T-cell (primary cell): ENCODE results near the gene C5AR2. TPM values are rescaled to one million over a fixed set of nuclear protein-coding genes. Genes with fewer than 3 reads are reported as not detected.
A peak's percentile ranks its signal among the peaks of the same experiment; 100 is the strongest.
"Not testable (repeated sequence)": the region's sequence is repeated elsewhere in the genome, so short reads cannot be mapped to it uniquely, and the experiment has no call there.

Experiments used
- ATAC-seq, 4 experiments: fragments of 200-7000 bp in 3 of 4; fragments of 150-1000 bp in 1 of 4; cut with Tn5 transposase; replicated peaks in 1 of 4; 1 replicate in 3 of 4; 2 replicates in 1 of 4; pipeline ENCODE4 v1.10.0; 2021; ENCODE audit warnings: moderate library complexity in 3 of 4, mild to moderate bottlenecking in 2 of 4, moderate number of reproducible peaks in 1 of 4
- CTCF ChIA-PET, 2 donors: fragments of 300-600 bp; sonication (Branson Sonifier 250); formaldehyde crosslinking; loops; one replicate each; lab custom pipeline; 2022; ENCODE audit warnings: antibody characterized with exemption in 2 of 2; lab: Charles Lee
- POLR2A ChIA-PET, 2 donors: fragments of 300-600 bp; sonication (Branson Sonifier 250); formaldehyde crosslinking; loops; one replicate each; lab custom pipeline; 2022; ENCODE audit warnings: antibody characterized with exemption in 2 of 2; lab: Charles Lee
- DNase-seq, 35 experiments: peaks; one replicate each; pipeline versions ENCODE4 v3.0.0 to v3.0.0-alpha.2; 2013 to 2023
- H3K27ac ChIP-seq: one replicate; pipeline ENCODE4 v1.5.1; 2013; ENCODE audit warnings: low read length
- H3K27me3 ChIP-seq, 2 experiments: replicated peaks in 1 of 2; 1 replicate in 1 of 2; 2 replicates in 1 of 2; pipeline versions ENCODE4 v1.6.1 to v1.7.0; 2013; ENCODE audit warnings: low read length in 1 of 2, mixed read lengths in 1 of 2; ENCODE audit not compliant: control insufficient read depth in 2 of 2, insufficient read depth in 2 of 2; ENCODE audit errors: extremely low read depth in 1 of 2
- H3K36me3 ChIP-seq, 2 donors: 1 replicate in 1 of 2; 2 replicates in 1 of 2; pipeline versions ENCODE4 v1.6.1 to v1.7.0; 2013; ENCODE audit warnings: low read length in 1 of 2; ENCODE audit not compliant: control insufficient read depth in 2 of 2, insufficient read depth in 1 of 2; ENCODE audit errors: extremely low read depth in 1 of 2
- H3K4me1 ChIP-seq, 2 experiments: 1 replicate in 1 of 2; 2 replicates in 1 of 2; pipeline versions ENCODE4 v1.6.1 to v1.7.0; 2013; ENCODE audit warnings: low read length in 2 of 2, mixed read lengths in 1 of 2; ENCODE audit not compliant: insufficient read depth in 2 of 2, control insufficient read depth in 1 of 2; ENCODE audit errors: extremely low read depth in 1 of 2
- H3K4me3 ChIP-seq, 2 donors: 1 replicate in 1 of 2; 2 replicates in 1 of 2; pipeline versions ENCODE4 v1.5.1 to v1.7.0; 2013; ENCODE audit warnings: mild to moderate bottlenecking in 2 of 2, low read length in 1 of 2, moderate library complexity in 1 of 2; ENCODE audit not compliant: control insufficient read depth in 1 of 2; ENCODE audit errors: extremely low read depth in 1 of 2
- H3K9me3 ChIP-seq: 2 replicates; pipeline ENCODE4 v1.7.0; 2013
- H3K27ac Mint-ChIP-seq, 2 donors: one replicate each; pipeline ENCODE4 v1.8.0; 2020 to 2021; ENCODE audit warnings: mild to moderate bottlenecking in 2 of 2, mixed read lengths in 2 of 2
- H3K27me3 Mint-ChIP-seq, 2 donors: one replicate each; pipeline ENCODE4 v1.8.0; 2021 to 2022; ENCODE audit warnings: mixed read lengths in 2 of 2
- H3K36me3 Mint-ChIP-seq: one replicate; pipeline ENCODE4 v1.8.0; 2021; ENCODE audit warnings: mixed read lengths
- H3K4me1 Mint-ChIP-seq, 3 donors: one replicate each; pipeline ENCODE4 v1.8.0; 2020 to 2022; ENCODE audit warnings: mixed read lengths in 3 of 3, mild to moderate bottlenecking in 1 of 3
- H3K4me3 Mint-ChIP-seq, 3 donors: one replicate each; pipeline ENCODE4 v1.8.0; 2020 to 2022; ENCODE audit warnings: mild to moderate bottlenecking in 3 of 3, mixed read lengths in 3 of 3, moderate library complexity in 3 of 3
- H3K9me3 Mint-ChIP-seq, 3 donors: one replicate each; pipeline ENCODE4 v1.8.0; 2020 to 2022; ENCODE audit warnings: mixed read lengths in 3 of 3
- WGBS: methylation state at CpG from one replicate; pipeline ENCODE4 v1.1.5; 2013; ENCODE audit warnings: missing lambda C conversion rate; ENCODE audit not compliant: insufficient coverage; 5-methylcytosine and 5-hydroxymethylcytosine counted together
- total RNA-seq, 35 experiments: library from RNA in 6 of 35; stranded (reverse) in 6 of 35; fragments of 120-200 nt in 1 of 35; gene quantifications; one replicate each; pipeline versions ENCODE4 v1.2.1 to v1.2.4 and lab custom pipeline; 2013 to 2026

Gene C5AR2
- total RNA-seq, result 1 to 10 TPM in 2 of 5 donors, under 1 TPM in 3; 0.40 to 1.5 (median 0.79) TPM
- total RNA-seq (2013), result 0.66 TPM
- total RNA-seq (lab: John Stamatoyannopoulos, UW), result 0 to 8.2 (median 0.57) reads per million in 29 experiments

DNA sequence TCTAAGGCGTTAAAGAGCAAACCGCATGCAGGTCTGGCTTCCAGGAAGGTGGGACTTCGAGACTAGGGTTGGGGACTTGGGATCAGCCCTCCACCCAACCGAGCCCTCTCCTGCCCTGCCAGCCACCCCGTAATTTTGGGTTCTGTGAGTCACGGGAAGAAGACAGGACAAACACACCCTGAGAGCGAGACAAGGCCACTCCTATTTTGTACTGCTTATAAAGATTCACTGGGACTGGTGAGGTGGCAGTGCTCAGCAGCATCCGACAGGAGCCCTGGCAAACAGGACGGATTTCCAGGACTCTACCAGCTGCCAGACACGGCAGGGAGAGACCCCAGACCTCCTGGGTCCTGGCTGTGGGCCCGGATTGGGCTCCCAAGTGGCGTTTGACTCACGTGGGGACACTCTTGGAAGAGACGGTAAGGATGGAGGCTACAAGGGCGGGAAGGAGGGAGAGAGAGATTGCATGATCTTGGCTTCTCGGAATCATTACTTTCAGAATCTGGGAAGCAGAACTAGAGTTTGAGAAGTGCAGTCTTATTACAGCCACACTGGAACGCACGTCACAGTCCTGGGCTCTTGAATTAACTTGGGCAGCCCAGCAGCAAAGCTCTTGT is at the start of gene C5AR2:
TSS of gene C5AR2 (plus strand) at position 245 of the 617 bp plus-strand sequence. CDS start 8,625 bp downstream, outside the sequence.
- Histone ChIP-seq H3K4me3 (no peak within 1 kb of the TSS), H3K36me3 (no peaks in the 10 kb centered on the region), H3K27me3 (peaks cover 0 to 9% of the 10 kb centered on the region in 2 experiments), H3K27ac (no peak within 1 kb of the TSS), H3K9me3 (no peaks in the 10 kb centered on the region), H3K4me1 (peaks cover 0 to 18% of the 10 kb centered on the region in 2 experiments)
- no peak within 1 kb of the TSS for H3K4me3 Mint-ChIP-seq
- ChIA-PET CTCF (no interaction called here), POLR2A (no interaction called here)
- 70% methylated on average over 16 of the region's 18 CpGs for WGBS
- H3K36me3 Mint-ChIP-seq, result no peaks in the 10 kb centered on the region
- no peak for ATAC-seq
- peaks cover 0 to 6% of the 10 kb centered on the region in 2 donors for H3K27me3 Mint-ChIP-seq
- peaks cover 8 to 19% (median 9%) of the 10 kb centered on the region in 3 donors for H3K4me1 Mint-ChIP-seq
- no peaks in the 10 kb centered on the region for H3K9me3 Mint-ChIP-seq
- H3K27ac Mint-ChIP-seq, result no peak within 1 kb of the TSS
- DNase-seq, result no peak

DNA sequence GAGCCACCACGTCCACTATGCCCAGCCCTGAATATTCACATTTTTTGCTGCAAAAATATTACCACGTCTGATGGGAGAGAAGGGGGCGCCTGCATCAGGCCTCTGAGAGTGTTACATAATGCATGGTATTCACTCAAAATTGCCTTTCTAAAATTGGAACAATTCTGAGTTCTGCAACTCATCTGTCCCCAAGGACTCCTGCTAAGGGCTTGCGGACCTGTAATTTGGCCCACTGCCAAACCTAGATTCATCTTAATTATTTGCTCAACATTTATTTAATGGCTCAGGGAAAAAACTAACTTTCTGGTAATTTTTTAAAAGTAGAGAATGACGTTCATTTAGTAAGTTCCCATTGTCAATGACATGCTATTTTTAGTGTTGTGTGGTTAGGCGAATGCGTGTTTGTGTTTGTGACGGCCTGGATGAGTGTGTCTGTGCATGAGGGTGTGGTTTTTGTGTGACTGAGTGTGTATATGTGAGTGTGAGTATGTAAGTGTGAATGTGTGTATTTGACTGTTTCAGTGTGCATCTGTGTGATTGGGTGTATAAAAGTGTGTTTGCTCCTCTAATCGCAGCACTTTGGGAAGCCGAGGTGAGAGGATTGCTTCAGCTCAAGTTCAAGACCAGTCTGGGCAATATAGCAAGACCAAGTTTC is 48.4 kb upstream of the C5AR2 start:
- ATAC-seq, result no peak
- Mint-ChIP-seq H3K27ac (no peak overlapping the region), H3K9me3 (no peaks in the 10 kb centered on the region), H3K27me3 (no peaks in the 10 kb centered on the region), H3K4me3 (no peak overlapping the region), H3K4me1 (peaks cover 4 to 14% (median 10%) of the 10 kb centered on the region in 3 donors), H3K36me3 (no peaks in the 10 kb centered on the region)
- ChIA-PET POLR2A (no interaction called here), CTCF (interaction anchor here (0.6 to 1.9 kb wide), 3 partner anchors 108 to 261 kb away, joined by 4 to 6 read pairs (median 5); no protein-coding TSS in a partner anchor)
- 70% methylated on average over 5 of the region's 10 CpGs for WGBS
- Histone ChIP-seq H3K27ac (no peak overlapping the region), H3K27me3 (no peaks in the 10 kb centered on the region), H3K4me1 (no peaks in the 10 kb centered on the region), H3K9me3 (no peaks in the 10 kb centered on the region), H3K4me3 (no peak overlapping the region), H3K36me3 (no peaks in the 10 kb centered on the region)
- DNase-seq, result no peak

DNA sequence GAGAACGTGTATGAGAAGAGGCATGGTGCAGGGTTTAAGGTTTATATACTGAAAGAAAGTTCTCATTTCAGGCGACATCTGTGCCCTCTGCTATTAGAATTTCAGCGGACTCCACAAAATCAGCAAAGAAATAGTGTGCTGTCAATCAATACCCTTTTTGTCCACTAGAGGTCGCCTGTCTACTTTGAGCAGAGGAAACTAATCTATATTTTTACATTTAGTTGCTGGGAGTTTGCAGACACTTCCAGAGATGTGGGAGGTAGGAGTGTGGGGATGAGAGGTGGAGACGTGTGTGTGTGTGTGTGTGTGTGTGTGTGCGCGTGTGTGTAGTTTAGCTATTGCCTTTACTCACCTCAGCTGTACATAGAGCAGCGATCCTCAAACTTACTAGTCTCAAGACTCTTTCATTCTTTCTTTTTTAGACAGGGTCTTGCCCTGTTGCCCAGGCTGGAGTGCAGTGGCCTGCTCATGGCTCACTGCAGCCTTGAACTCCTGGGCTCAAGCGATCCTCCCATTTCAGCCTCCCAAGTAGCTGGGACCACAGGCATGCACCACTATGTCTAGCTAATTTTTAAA is 47.6 kb upstream of the C5AR2 start:
- no peak overlapping the region for H3K27ac Mint-ChIP-seq

DNA sequence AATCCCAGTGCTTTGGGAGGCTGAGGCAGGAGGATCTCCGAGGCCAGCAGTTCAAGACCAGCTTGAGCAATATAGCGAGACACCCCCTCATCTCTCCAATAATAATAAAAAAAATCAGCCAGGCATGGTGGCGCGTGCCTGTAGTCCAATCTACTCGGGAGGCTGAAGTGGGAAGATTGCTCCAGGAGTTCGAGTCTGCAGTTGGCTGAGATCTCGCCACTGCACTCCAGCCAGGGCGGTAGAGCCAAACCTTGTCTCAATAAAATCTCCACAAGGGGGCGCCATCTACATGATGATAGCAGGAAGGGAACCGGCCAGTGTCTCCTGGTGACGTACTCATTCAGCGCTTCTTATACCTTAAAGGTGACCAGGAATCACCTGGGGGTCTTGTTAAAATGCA is 35.9 kb upstream of the C5AR2 start:
- CTCF ChIA-PET, result interaction anchor here in 1 of 2 donors (0.7 to 3.5 kb wide), 2 partner anchors 46 to 95 kb away, joined by 4 to 23 read pairs; no protein-coding TSS in a partner anchor
- Histone ChIP-seq H3K27me3 (no peaks in the 10 kb centered on the region), H3K9me3 (no peaks in the 10 kb centered on the region), H3K27ac (no peak overlapping the region), H3K4me3 (no peak overlapping the region), H3K36me3 (no peaks in the 10 kb centered on the region), H3K4me1 (peaks cover 0 to 9% of the 10 kb centered on the region in 2 experiments)
- ATAC-seq, result peak; percentile 73 to 91 (median 82)
- no peaks in the 10 kb centered on the region for H3K9me3 Mint-ChIP-seq
- POLR2A ChIA-PET, result interaction anchor here in 1 of 2 donors (0.6 kb wide), 1 partner anchor 153 kb away, joined by 3 read pairs; no protein-coding TSS in a partner anchor
- no peak overlapping the region for H3K4me3 Mint-ChIP-seq
- peak; percentile 19 to 90 (median 63) for DNase-seq
- no peaks in the 10 kb centered on the region for H3K36me3 Mint-ChIP-seq
- H3K27ac Mint-ChIP-seq, result no peak overlapping the region
- no peaks in the 10 kb centered on the region for H3K27me3 Mint-ChIP-seq
- peaks cover 4 to 13% (median 9%) of the 10 kb centered on the region in 3 donors for H3K4me1 Mint-ChIP-seq
- WGBS, result 8% methylated on average over 7 of the region's 12 CpGs

More for the DNA sequence above, 47.6 kb upstream of the C5AR2 start:
- H3K4me3 Mint-ChIP-seq, result no peak overlapping the region
- ChIA-PET CTCF (interaction anchor here in 1 of 2 donors (0.6 to 0.8 kb wide), 4 partner anchors 9 to 395 kb away, joined by 3 to 4 read pairs (median 4); no protein-coding TSS in a partner anchor), POLR2A (interaction anchor here in 1 of 2 donors (0.6 kb wide), 1 partner anchor 8 kb away, joined by 3 read pairs; no protein-coding TSS in a partner anchor)
- ATAC-seq (peak in 1 of 4 experiments; percentile 58), DNase-seq (peak in 16 of 35 experiments; percentile 9 to 84 (median 36))
- Histone ChIP-seq H3K27me3 (no peaks in the 10 kb centered on the region), H3K9me3 (no peaks in the 10 kb centered on the region), H3K27ac (no peak overlapping the region), H3K4me1 (no peaks in the 10 kb centered on the region), H3K4me3 (no peak overlapping the region), H3K36me3 (no peaks in the 10 kb centered on the region)
- H3K4me1 Mint-ChIP-seq, result peaks cover 6 to 14% (median 14%) of the 10 kb centered on the region in 3 donors
- no peaks in the 10 kb centered on the region for H3K36me3 Mint-ChIP-seq
- H3K9me3 Mint-ChIP-seq, result no peaks in the 10 kb centered on the region
- H3K27me3 Mint-ChIP-seq, result no peaks in the 10 kb centered on the region
- 33% methylated on average over 1 of the region's 9 CpGs for WGBS

DNA sequence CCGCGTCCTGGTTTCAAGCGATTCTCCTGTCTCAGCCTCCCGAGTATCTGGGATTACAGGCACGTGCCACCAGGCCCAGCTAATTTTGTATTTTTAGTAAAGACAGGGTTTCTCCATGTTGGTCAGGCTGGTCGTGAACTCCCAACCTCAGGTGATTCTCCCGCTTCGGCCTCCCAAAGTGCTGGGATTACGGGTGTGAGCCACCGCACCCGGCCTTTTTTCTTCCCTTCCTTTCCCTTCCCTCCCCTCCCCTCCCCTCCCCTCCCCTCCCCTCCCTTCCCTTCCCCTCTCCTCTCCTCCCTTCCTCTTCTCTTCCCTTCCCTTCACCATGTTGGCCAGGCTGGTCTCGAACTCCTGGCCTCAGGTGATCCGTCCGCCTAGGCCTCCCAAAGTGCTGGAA is 31.1 kb upstream of the C5AR2 start:
- POLR2A ChIA-PET, CTCF ChIA-PET, H3K27me3 ChIP-seq, H3K4me3 Mint-ChIP-seq, H3K36me3 ChIP-seq, H3K9me3 ChIP-seq, H3K4me3 ChIP-seq, H3K36me3 Mint-ChIP-seq, H3K27me3 Mint-ChIP-seq, H3K27ac ChIP-seq, DNase-seq, H3K27ac Mint-ChIP-seq, H3K9me3 Mint-ChIP-seq, ATAC-seq: not testable (repeated sequence)
- H3K4me1 Mint-ChIP-seq, result peaks cover 12 to 20% (median 17%) of the 10 kb centered on the region in 3 donors
- 94% methylated on average over 4 of the region's 14 CpGs for WGBS
- H3K4me1 ChIP-seq, result peaks cover 0 to 16% of the 10 kb centered on the region in 2 experiments

DNA sequence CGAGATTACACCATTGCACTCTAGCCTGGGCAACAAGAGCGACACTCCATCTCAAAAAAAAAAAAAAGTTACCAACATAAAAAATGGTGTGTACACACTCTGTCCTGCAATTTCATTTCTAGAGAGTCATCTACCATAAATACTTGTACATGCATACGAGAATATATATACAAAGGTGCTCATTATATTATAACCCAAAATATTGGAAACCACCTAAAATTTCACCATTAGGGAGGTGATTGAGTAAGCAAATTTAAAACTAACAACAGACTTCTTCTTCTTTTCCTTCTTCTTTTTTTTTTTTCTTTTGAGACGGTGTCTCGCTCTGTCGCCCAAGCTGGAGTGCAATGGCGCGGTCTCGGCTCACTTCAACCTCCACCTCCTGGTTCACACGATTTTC is 29.7 kb upstream of the C5AR2 start:
- Histone ChIP-seq H3K27me3 (peaks cover 0 to 6% of the 10 kb centered on the region in 2 experiments), H3K4me1 (peaks cover 0 to 12% of the 10 kb centered on the region in 2 experiments), H3K4me3 (no peak overlapping the region), H3K27ac (no peak overlapping the region), H3K9me3 (no peaks in the 10 kb centered on the region), H3K36me3 (no peaks in the 10 kb centered on the region)
- no peak for ATAC-seq
- 85% methylated on average over 4 of the region's 10 CpGs for WGBS
- Mint-ChIP-seq H3K4me3 (no peak overlapping the region), H3K36me3 (no peaks in the 10 kb centered on the region), H3K27ac (no peak overlapping the region), H3K4me1 (peaks cover 6 to 15% (median 9%) of the 10 kb centered on the region in 3 donors), H3K9me3 (no peaks in the 10 kb centered on the region), H3K27me3 (peaks cover 9 to 13% of the 10 kb centered on the region in 2 donors)
- ChIA-PET POLR2A (no interaction called here), CTCF (interaction anchor here in 1 of 2 donors (1.1 kb wide), 1 partner anchor 126 kb away, joined by 4 read pairs; no protein-coding TSS in a partner anchor)
- DNase-seq, result no peak
